Activated CD4-positive, alpha-beta T cell treated with anti-CD3 and anti-CD28 coated beads, Interleukin-2, amount 50 U/mL, for 24 hours (primary cell): ENCODE results near the gene CCL16.
A peak's percentile ranks its signal among the peaks of the same experiment; 100 is the strongest.

Source experiments
- DNase-seq, 2 donors: peaks; one replicate each; pipeline ENCODE4 v3.0.0-alpha.2; 2020; ENCODE audit warnings: low read depth in 1 of 2, low spot score in 1 of 2

Gene CCL16

GRCh38 chr17:35986643-35987042 lies 5.3 kb upstream of the CCL16 start, which contains the start of gene CCL14:
CCL14 (minus strand) TSS chr17:35986729; CDS start chr17:35986649, 80 bp downstream.
- no peak for DNase-seq

- no peak for DNase-seq
Observed at GRCh38 chr17:35984140-35984539, 2.8 kb upstream of the CCL16 start.

GRCh38 chr17:35982409-35983191 lies 1.3 kb upstream of the CCL16 start:
- DNase-seq: no peak

- DNase-seq: no peak
Observed at GRCh38 chr17:35981908-35982330, 622 bp upstream of the CCL16 start.

- no peak for DNase-seq
Observed at GRCh38 chr17:35978346-35978745, 3.0 kb downstream of the CCL16 start.

- no peak for DNase-seq
Observed at GRCh38 chr17:35977509-35977908, 3.8 kb downstream of the CCL16 start.

- no peak for DNase-seq
Observed at GRCh38 chr17:35973333-35974260, 7.7 kb downstream of the CCL16 start.

- no peak for DNase-seq
Observed at GRCh38 chr17:35972945-35973332, 8.4 kb downstream of the CCL16 start.

GRCh38 chr17:35972535-35972934 lies 8.8 kb downstream of the CCL16 start:
- DNase-seq: no peak

- DNase-seq: no peak
Observed at GRCh38 chr17:35972066-35972465, 9.2 kb downstream of the CCL16 start.

- DNase-seq: peak; percentile 44 to 62
Observed at GRCh38 chr17:35969558-35970380, 11.5 kb downstream of the CCL16 start.

- DNase-seq: no peak
Observed at GRCh38 chr17:35968520-35969054, 12.7 kb downstream of the CCL16 start.

- DNase-seq: no peak
Observed at GRCh38 chr17:35965272-35965671, 16.0 kb downstream of the CCL16 start.

- DNase-seq: no peak
Observed at GRCh38 chr17:35963663-35964062, 17.6 kb downstream of the CCL16 start.

- DNase-seq: no peak
Observed at GRCh38 chr17:35953720-35954119, 27.6 kb downstream of the CCL16 start.

- no peak for DNase-seq
Observed at GRCh38 chr17:35949401-35949800, 31.9 kb downstream of the CCL16 start.

GRCh38 chr17:35948092-35948491 lies 33.2 kb downstream of the CCL16 start:
- DNase-seq: no peak

GRCh38 chr17:35947156-35947585 lies 34.1 kb downstream of the CCL16 start:
- DNase-seq: peak in 1 of 2 donors; percentile 34

GRCh38 chr17:35944151-35944550 lies 37.1 kb downstream of the CCL16 start:
- DNase-seq: no peak

GRCh38 chr17:35943537-35943936 lies 37.8 kb downstream of the CCL16 start, which contains the start of gene LYZL6:
LYZL6 (minus strand) TSS chr17:35943713; CDS start chr17:35939356, 4,357 bp downstream.
- no peak for DNase-seq
